K562 (cell line): Measurements from ENCODE around the gene SLC4A5. TPM values are rescaled to one million over a fixed set of nuclear protein-coding genes. Genes with fewer than 3 reads are reported as not detected.

Experiments
- ATAC-seq: fragments of 200-7000 bp; cut with Tn5 transposase; 3 replicates; pipeline ENCODE4 v1.9.1; 2020; ENCODE audit warnings: moderate library complexity
- BruUV-seq: library from RNA; stranded (reverse); fragments of 400-500 nt; replicated peaks from 2 replicates; lab custom pipeline; 2021; lab: Mats Ljungman, UMichigan
- CTCF ChIA-PET: fragments of 300-600 bp; formaldehyde crosslinking; extraction: SDS; loops from one replicate; lab custom pipeline; 2021; ENCODE audit warnings: low intra/inter-chr PET ratio; lab: Yijun Ruan, JAX
- POLR2A ChIA-PET: fragments of 300-600, 350-650 bp; sonication (Branson Sonifier 250); formaldehyde crosslinking; extraction: SDS; loops from one replicate; lab custom pipeline; 2021; ENCODE audit warnings: antibody characterized with exemption, inconsistent platforms; lab: Yijun Ruan, JAX
- DNase-seq, 4 experiments: peaks; one replicate each; pipeline versions ENCODE4 v3.0.0 to v3.0.0-alpha.2; 2011 to 2018; ENCODE audit warnings: low spot score in 3 of 4, mixed read lengths in 3 of 4; ENCODE audit errors: extremely low read depth in 1 of 4
- FAIRE-seq: peaks from 2 replicates; lab custom pipeline; 2011; peaks lifted over from hg19 to GRCh38; lab: Jason Lieb, UNC
- H2AFZ ChIP-seq: 2 replicates; pipeline ENCODE4 v1.6.0; 2011; ENCODE audit warnings: low read depth, low read length, control low read depth, inconsistent platforms
- H3K27ac ChIP-seq: fragments of 200-600 bp; 3 replicates; pipeline ENCODE4 v1.8.0; 2011; ENCODE audit warnings: low read depth, mild to moderate bottlenecking, control low read depth, inconsistent platforms, low read length, moderate library complexity, mixed read lengths; ENCODE audit errors: extremely low read depth
- H3K27me3 ChIP-seq, 2 experiments: fragments of 300-600 bp in 1 of 2; 2 replicates in 1 of 2; 3 replicates in 1 of 2; pipeline versions ENCODE4 v1.6.0 to v1.8.0; 2011; ENCODE audit warnings: inconsistent platforms in 2 of 2, low read length in 2 of 2, mild to moderate bottlenecking in 1 of 2, mixed read lengths in 1 of 2, moderate library complexity in 1 of 2; ENCODE audit not compliant: control insufficient read depth in 2 of 2, insufficient read depth in 2 of 2
- H3K36me3 ChIP-seq: fragments of 300-600 bp; 3 replicates; pipeline ENCODE4 v1.8.0; 2011; ENCODE audit warnings: mild to moderate bottlenecking, low read length, inconsistent platforms; ENCODE audit not compliant: control insufficient read depth, insufficient read depth
- H3K4me1 ChIP-seq, 2 experiments: fragments of 200-600 bp in 1 of 2; replicated peaks in 1 of 2; 2 replicates in 1 of 2; 3 replicates in 1 of 2; pipeline versions ENCODE4 v1.5.1 to v1.8.0; 2011; ENCODE audit warnings: inconsistent platforms in 2 of 2, low read length in 2 of 2, mild to moderate bottlenecking in 1 of 2, mixed read lengths in 1 of 2, moderate library complexity in 1 of 2; ENCODE audit not compliant: control insufficient read depth in 2 of 2, insufficient read depth in 2 of 2
- H3K4me2 ChIP-seq: 2 replicates; pipeline ENCODE4 v1.6.1; 2011; ENCODE audit warnings: low read length, control low read depth, inconsistent platforms, mixed read lengths; ENCODE audit not compliant: insufficient read depth
- H3K4me3 ChIP-seq: fragments of 200-600 bp; sonication (generic), shearing (Covaris generic); 2 replicates; pipeline ENCODE4 v1.5.1; 2016; ENCODE audit warnings: control low read depth, inconsistent platforms
- H3K79me2 ChIP-seq: fragments of 200-600 bp; 3 replicates; pipeline ENCODE4 v1.8.0; 2011; ENCODE audit warnings: low read length, inconsistent platforms; ENCODE audit not compliant: control insufficient read depth, insufficient read depth
- H3K9ac ChIP-seq, 2 experiments: 2 replicates each; pipeline versions ENCODE4 v1.6.0 to v1.6.1; 2011; ENCODE audit warnings: low read depth in 2 of 2, low read length in 2 of 2, control low read depth in 1 of 2, inconsistent platforms in 1 of 2, mild to moderate bottlenecking in 1 of 2, mixed read lengths in 1 of 2; ENCODE audit not compliant: insufficient read depth in 1 of 2
- H3K9me1 ChIP-seq: one replicate; pipeline ENCODE4 v1.6.0; 2011; ENCODE audit warnings: inconsistent platforms, mild to moderate bottlenecking, low read length, moderate library complexity; ENCODE audit not compliant: control insufficient read depth, insufficient read depth
- H3K9me3 ChIP-seq: replicated peaks from 2 replicates; pipeline ENCODE4 v1.5.1; 2011; ENCODE audit warnings: low read depth, low read length, inconsistent platforms; ENCODE audit not compliant: control insufficient read depth, insufficient read depth
- H4K20me1 ChIP-seq: replicated peaks from 2 replicates; pipeline ENCODE4 v1.6.1; 2011; ENCODE audit warnings: low read length, inconsistent platforms, mixed read lengths; ENCODE audit not compliant: control insufficient read depth, insufficient read depth
- BMI1 ChIP-seq: fragments of 150-350 bp; IDR thresholded peaks from 2 replicates; pipeline ENCODE4 v1.6.1; 2014; ENCODE audit warnings: low read length
- GATAD2A ChIP-seq: fragments of 450-650 bp; IDR thresholded peaks from 2 replicates; pipeline ENCODE4 v1.6.1; 2017
- KLF16 ChIP-seq: IDR thresholded peaks from 2 replicates; pipeline ENCODE4 v1.6.1; 2016; ENCODE audit warnings: antibody characterized with exemption
- NCOA4 ChIP-seq: fragments of 450-650 bp; IDR thresholded peaks from 2 replicates; pipeline ENCODE4 v1.6.1; 2018; ENCODE audit warnings: mild to moderate bottlenecking; ENCODE audit not compliant: partially characterized antibody
- PCBP1 ChIP-seq: fragments of 200-400 bp; formaldehyde crosslinking; IDR thresholded peaks from 2 replicates; pipeline ENCODE4 v1.6.1; 2018; ENCODE audit warnings: mild to moderate bottlenecking, low read depth, low read length; ENCODE audit not compliant: poor library complexity, severe bottlenecking
- ZNF121 ChIP-seq: sonication (generic); formaldehyde crosslinking; conservative IDR thresholded peaks from 2 replicates; pipeline ENCODE4 v1.8.0; 2022; ENCODE audit warnings: missing genetic modification reagents
- ZNF696 ChIP-seq: fragments of 250-450 bp; sonication (Bioruptor Pico); conservative IDR thresholded peaks from 2 replicates; pipeline ENCODE4 v1.4.0; 2020; ENCODE audit warnings: mild to moderate bottlenecking, moderate library complexity
- WGBS: fragments of 100-300 bp; shearing (Covaris generic); methylation state at CpG from one replicate; pipeline ENCODE4 v1.1.6; 2016; ENCODE audit warnings: low coverage, mixed read lengths; ENCODE audit not compliant: insufficient coverage; ENCODE audit errors: missing lambda C conversion rate; 5-methylcytosine and 5-hydroxymethylcytosine counted together
- in situ Hi-C: fragments of 300-500 bp; cut with MboI; formaldehyde crosslinking; loops from 4 replicates; pipeline ENCODE4 v1.15.0; 2018; ENCODE audit warnings: inconsistent platforms, mixed read lengths
- intact Hi-C: fragments of 100-400 bp; cut with micrococcal nuclease; formaldehyde crosslinking; loops from 2 replicates; pipeline ENCODE4 v1.14.2; 2022
- polyA plus RNA-seq, 8 experiments: library from polyadenylated mRNA; depleted of rRNA in 4 of 8; stranded (reverse) in 5 of 8; unstranded in 3 of 8; fragments of >200 nt; fragmentation: Nextera tagmentation in 2 of 8; fragmentation: Illumina TruSeq in 1 of 8; extraction: Ambion mirVana in 2 of 8; extraction: Trizol in 1 of 8; gene quantifications; 2 replicates each; pipeline versions ENCODE4 v1.2.1 to v1.2.3, GENCODE V29; 2011 to 2014; ENCODE audit warnings: inconsistent platforms in 1 of 8, missing spikeins in 1 of 8
- total RNA-seq, 7 experiments: library from RNA; depleted of rRNA in 6 of 7; stranded (reverse); fragments of >200 nt in 6 of 7; fragmentation: Illumina TruSeq in 2 of 7; extraction: Trizol in 2 of 7; gene quantifications; 2 replicates each; pipeline versions ENCODE4 v1.2.1 to v1.2.3, GENCODE V29; 2011 to 2021; ENCODE audit warnings: low replicate concordance in 1 of 7
- TF ChIP-seq, protein P1 (sequence below): IDR thresholded peaks from 2 replicates; pipeline ENCODE4 v1.6.1; 2016; ENCODE audit warnings: missing genetic modification characterization, missing compliant biosample characterization
- TF ChIP-seq, protein P2 (sequence below): sonication (generic); formaldehyde crosslinking; IDR thresholded peaks from 2 replicates; pipeline ENCODE4 v1.8.1; 2023; ENCODE audit warnings: mild to moderate bottlenecking, missing genetic modification reagents

The SLC4A5 gene
- total and polyA plus RNA-seq, 9 of the 15 experiments (the other 6 are each of a cell fraction or from before 2014, with no cell fraction given) = 0.03 to 0.77 (median 0.14) TPM; not detected in 1

DNA sequence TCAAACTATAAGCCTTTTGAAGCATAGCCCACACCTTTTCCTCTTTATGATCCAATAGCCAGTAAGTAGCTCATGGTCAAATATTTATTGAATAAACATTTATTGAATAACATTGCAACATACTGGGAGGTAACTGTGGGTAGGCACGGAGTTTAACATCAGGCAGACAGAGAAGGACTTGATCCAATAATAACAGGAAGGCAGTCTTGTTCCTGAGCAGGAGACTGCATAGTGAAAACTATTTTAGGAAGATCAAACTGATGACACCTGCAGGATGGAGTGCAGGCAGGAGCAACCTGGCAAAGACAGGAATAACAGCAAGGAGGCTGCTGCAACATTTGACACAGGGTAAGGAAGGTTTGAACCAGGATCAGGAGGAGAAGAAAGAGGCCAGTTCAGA is 40.0 kb upstream of the SLC4A5 start:
- Histone ChIP-seq H3K4me3 (no peak overlapping the region), H3K9ac (no peak overlapping the region), H3K36me3 (peaks cover 12% of the 10 kb centered on the region; the same call in 2 of the 3 replicates), H2AFZ (no peak overlapping the region), H3K9me1 (no peaks in the 10 kb centered on the region), H3K4me1 (peaks cover 8 to 24% of the 10 kb centered on the region in 2 experiments; a peak in 4 of 5 replicates), H3K9me3 (no peaks in the 10 kb centered on the region), H3K4me2 (no peak overlapping the region), H3K79me2 (peaks cover 12% of the 10 kb centered on the region; the same call in 2 of the 3 replicates), H4K20me1 (peaks cover 3% of the 10 kb centered on the region; the same call in 1 of the 2 replicates), H3K27ac (no peak overlapping the region), H3K27me3 (no peaks in the 10 kb centered on the region)
- CTCF ChIA-PET = no interaction called here
- no peak for TF ChIP-seq PCBP1
- intact Hi-C loops (no loop called here), in situ Hi-C loops (no loop called here)
- FAIRE-seq = no peak
- no peak for ATAC-seq
- no peak for DNase-seq
- no TSS peak for BruUV-seq
- 29% methylated on average over 1 of the region's 1 CpG for WGBS
- POLR2A ChIA-PET = interaction anchor here (0.6 kb wide), 1 partner anchor 8 kb away, joined by 3 read pairs; no protein-coding TSS in a partner anchor

DNA sequence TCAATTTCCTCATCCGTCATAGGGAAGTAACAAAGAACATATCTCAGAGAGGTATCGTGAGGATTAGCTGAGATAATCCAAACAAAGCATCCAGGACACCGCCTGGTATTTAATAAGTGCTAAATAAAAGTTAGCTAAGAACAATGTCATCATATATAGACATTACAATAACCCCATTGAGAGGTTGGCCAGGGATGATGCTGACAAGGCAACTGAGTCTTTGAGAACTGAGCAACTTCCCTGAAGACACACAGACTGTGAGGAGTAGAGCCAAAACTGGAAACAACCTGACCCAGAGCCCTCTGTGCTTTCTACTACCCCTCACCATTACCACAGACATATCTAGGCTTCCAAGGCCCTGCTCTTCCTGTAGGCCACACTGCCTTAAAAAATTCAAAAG is 38.5 kb upstream of the SLC4A5 start:
- Histone ChIP-seq H3K79me2 (peaks cover 12% of the 10 kb centered on the region; the same call in 2 of the 3 replicates), H3K9ac (no peak overlapping the region), H3K27ac (no peak overlapping the region), H4K20me1 (peaks cover 3% of the 10 kb centered on the region; the same call in 1 of the 2 replicates), H3K27me3 (no peaks in the 10 kb centered on the region), H3K9me3 (no peaks in the 10 kb centered on the region), H2AFZ (no peak overlapping the region), H3K9me1 (no peaks in the 10 kb centered on the region), H3K36me3 (peaks cover 20% of the 10 kb centered on the region; the same call in 2 of the 3 replicates), H3K4me3 (no peak overlapping the region), H3K4me1 (peaks cover 8 to 17% of the 10 kb centered on the region in 2 experiments; a peak in 4 of 5 replicates), H3K4me2 (no peak overlapping the region)
- DNase-seq (no peak), ATAC-seq (no peak), FAIRE-seq (no peak)
- in situ Hi-C loops = no loop called here
- 81% methylated on average over 3 of the region's 3 CpGs for WGBS
- CTCF ChIA-PET = no interaction called here
- POLR2A ChIA-PET = interaction anchor here (1.1 to 1.8 kb wide), 2 partner anchors 10 to 15 kb away, joined by 3 to 10 read pairs; no protein-coding TSS in a partner anchor
- intact Hi-C loops = no loop called here
- TF ChIP-seq NCOA4 = no peak
- no peak for TF ChIP-seq BMI1
- no peak for TF ChIP-seq KLF16
- TF ChIP-seq ZNF121 (CRISPR knock-in tag) = no peak
- TF ChIP-seq, protein P1, sequence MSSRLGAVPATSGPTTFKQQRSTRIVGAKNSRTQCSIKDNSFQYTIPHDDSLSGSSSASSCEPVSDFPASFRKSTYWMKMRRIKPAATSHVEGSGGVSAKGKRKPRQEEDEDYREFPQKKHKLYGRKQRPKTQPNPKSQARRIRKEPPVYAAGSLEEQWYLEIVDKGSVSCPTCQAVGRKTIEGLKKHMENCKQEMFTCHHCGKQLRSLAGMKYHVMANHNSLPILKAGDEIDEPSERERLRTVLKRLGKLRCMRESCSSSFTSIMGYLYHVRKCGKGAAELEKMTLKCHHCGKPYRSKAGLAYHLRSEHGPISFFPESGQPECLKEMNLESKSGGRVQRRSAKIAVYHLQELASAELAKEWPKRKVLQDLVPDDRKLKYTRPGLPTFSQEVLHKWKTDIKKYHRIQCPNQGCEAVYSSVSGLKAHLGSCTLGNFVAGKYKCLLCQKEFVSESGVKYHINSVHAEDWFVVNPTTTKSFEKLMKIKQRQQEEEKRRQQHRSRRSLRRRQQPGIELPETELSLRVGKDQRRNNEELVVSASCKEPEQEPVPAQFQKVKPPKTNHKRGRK (tag) = no peak
- TF ChIP-seq GATAD2A = no peak
- TF ChIP-seq, protein P2, sequence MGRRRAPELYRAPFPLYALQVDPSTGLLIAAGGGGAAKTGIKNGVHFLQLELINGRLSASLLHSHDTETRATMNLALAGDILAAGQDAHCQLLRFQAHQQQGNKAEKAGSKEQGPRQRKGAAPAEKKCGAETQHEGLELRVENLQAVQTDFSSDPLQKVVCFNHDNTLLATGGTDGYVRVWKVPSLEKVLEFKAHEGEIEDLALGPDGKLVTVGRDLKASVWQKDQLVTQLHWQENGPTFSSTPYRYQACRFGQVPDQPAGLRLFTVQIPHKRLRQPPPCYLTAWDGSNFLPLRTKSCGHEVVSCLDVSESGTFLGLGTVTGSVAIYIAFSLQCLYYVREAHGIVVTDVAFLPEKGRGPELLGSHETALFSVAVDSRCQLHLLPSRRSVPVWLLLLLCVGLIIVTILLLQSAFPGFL (CRISPR knock-in tag) = no peak
- no peak for TF ChIP-seq ZNF696 (CRISPR knock-in tag)
- no TSS peak for BruUV-seq
